A172 (cell line): ENCODE results near the gene CELF2. TPM values are rescaled to one million over a fixed set of nuclear protein-coding genes. Genes with fewer than 3 reads are reported as not detected.

Source experiments
- DNase-seq: peaks from one replicate; pipeline ENCODE4 v3.0.0-alpha.2; 2015; ENCODE audit warnings: low spot score
- total RNA-seq: library from RNA; depleted of rRNA; stranded (reverse); fragments of >200 nt; shearing (Covaris generic); gene quantifications from 2 replicates; pipeline ENCODE4 v1.2.3, GENCODE V29; 2014

Gene CELF2
- total RNA-seq, 1 experiment from 2014 or later, result 0.10 TPM

DNA sequence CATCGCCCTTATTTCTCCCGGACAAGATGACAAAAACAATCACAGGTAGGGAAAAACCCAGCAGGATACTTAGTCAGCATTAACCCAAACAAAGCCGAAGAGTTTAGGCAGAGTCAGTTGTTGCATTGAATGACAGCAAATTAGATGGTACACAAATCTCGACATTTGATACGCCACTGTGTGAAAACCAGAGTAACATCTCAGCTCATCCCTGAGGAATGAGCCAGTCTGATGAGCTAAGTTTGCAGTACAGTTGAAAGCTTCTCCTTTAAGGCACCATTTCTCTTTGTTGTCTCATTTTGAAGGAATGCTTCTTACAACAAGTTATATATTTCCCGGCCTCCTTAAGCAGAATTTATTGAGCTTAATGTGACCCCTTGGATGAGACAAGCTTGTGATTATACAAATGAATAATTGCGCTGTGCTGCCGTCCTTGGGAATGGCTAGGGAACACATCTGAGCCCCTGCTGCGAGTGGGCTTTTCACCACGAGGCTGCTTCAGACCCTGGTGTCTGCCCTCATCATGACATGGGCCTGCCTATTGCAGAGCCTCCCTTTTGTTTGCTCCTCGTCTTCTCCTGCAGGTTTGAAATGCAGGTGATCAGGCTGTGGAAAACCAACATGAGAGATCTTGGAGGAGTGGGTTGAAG is 137.3 kb downstream of the CELF2 start:
- DNase-seq, result no peak

DNA sequence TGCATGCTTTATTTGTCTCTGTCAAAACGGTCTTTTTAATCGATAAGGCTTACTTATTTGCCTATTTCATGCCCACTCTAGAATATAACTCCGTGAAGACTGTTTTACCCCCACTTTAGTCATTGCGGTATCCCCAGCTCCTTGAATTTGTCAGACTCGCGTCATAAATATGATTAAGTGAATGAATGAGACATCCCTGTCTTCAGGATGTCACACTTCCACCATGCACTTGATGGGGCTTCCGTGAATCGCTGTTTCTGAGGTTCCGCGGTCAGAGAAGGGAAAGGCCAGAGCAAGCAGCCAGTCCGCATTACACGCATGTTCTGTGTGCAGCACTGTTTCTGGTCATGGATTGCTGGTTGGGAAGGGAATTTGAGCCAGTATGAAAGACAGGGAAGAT is 138.8 kb downstream of the CELF2 start:
- no peak for DNase-seq

DNA sequence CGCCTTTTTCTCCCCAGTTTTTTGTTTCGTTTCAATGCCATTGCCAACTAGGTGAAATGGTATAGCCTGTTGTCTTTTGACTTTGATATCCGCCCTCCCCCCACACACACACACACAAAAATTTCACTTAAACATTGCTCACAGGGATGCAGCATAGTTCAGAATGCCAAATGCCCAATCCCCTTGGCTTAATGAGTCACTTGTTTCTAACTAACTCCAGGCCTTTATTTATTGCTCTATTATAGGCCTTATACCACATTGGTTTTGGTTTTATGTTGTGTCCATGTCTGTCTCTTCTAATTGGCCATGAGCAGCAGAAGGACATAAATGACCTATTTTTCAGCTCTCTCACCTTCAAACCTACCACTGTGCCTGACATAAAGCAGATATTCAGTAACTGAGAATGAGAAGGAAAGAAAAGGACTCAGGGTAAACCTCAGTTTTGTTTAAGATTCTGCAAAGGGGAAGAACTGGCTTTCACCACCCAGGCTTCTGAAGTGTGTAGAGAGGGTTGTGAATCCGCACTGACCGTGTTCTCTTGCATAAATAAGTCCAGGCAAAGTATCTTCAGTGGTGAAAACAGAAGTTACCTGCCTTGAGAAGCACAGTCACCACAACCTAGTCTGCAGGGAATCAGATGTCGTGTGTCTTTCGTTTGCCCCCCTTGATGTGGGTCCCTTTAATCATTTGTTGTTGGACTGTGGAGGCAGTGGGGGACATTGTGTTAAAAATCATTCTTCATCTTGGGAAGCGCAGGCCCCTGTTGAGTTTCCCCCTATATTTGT is 139.8 kb downstream of the CELF2 start:
- DNase-seq, result no peak

DNA sequence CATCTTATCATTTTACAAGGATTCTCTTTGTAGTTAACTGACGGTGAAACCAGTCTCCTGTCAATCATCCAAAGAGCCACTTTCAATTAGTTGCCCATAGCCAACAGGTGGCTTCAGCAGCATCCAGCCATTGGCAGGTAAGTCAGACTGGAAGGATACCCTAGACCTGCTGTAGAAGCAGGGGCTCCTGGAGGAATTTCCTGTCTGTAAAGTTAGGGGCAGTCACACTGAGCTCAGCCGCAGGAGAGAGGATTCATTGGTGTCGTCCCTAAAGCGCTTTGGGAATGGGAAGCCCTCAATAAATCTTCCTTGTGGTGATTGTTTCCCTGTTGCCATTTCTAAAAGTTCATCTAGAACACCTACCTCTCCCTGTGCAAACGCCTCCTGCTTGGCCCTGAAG is 140.4 kb downstream of the CELF2 start:
- DNase-seq, result no peak

DNA sequence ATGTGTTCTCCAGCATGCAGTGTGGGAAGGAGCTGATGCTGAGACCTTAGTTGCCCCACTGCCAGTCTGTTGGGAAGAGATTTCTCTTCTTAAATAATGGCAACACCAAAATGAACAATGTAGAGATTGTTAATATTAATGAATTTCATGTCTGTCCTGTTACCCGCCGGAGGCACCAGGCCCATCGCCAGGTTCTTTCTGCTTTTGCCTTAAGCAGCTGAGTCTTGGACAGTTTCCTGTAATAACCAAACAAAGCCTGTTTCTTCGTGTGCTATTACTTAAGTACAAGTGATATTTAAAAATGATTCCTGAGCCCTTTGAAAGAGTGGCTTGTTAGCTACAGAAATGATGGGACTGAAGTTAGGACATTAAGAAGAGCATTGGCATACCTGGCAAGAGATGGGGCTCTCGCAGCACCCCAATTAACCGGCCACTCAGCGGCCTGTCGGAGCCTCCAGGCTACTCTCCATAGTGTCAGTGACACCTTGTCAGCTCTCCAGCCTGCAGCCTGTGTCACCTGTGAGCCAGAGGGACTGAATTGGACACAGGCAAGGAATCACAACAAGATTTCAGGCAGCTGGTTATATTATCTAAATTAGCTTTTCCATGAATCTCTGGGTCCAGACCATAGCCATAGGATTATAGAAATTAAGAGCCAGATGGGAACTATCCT is 142.0 kb downstream of the CELF2 start:
- no peak for DNase-seq

DNA sequence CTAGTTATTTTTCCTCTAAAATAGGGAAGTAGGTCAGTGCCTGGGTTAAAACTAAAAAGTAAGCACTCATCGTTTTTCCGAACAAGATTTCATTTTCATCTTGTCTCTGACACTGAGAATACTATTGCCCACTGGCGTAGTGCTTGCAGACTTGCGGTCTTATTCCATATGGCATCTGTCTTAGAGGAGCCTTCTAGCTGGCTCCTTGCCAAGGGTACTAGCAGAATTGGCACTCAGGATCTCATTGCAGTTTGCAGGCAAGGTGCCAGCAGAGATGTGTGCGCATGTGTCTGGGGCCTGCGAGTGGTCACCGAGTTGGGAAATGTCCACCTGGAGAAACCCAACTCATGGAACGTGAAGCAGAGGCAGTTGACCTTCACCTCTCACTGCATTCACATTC is 143.4 kb downstream of the CELF2 start:
- no peak for DNase-seq

DNA sequence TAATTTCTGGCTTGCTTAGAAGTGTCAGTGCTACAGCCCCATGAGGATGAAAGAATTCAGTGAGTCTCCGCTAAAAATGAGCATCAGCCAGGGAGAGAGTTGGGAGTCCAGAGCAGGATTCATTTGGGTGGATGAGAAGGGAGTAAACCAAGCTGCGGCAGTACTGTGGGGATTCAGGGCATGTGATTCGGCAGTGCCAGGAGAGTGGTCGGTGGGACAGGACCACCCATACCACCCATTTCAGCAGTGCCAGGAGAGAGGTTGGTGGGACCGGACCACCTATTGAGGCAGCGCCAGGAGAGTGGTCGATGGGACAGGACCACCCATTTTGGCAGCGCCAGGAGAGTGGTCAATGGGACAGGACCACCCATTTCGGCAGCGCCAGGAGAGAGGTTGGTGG is 144.2 kb downstream of the CELF2 start:
- DNase-seq, result no peak

DNA sequence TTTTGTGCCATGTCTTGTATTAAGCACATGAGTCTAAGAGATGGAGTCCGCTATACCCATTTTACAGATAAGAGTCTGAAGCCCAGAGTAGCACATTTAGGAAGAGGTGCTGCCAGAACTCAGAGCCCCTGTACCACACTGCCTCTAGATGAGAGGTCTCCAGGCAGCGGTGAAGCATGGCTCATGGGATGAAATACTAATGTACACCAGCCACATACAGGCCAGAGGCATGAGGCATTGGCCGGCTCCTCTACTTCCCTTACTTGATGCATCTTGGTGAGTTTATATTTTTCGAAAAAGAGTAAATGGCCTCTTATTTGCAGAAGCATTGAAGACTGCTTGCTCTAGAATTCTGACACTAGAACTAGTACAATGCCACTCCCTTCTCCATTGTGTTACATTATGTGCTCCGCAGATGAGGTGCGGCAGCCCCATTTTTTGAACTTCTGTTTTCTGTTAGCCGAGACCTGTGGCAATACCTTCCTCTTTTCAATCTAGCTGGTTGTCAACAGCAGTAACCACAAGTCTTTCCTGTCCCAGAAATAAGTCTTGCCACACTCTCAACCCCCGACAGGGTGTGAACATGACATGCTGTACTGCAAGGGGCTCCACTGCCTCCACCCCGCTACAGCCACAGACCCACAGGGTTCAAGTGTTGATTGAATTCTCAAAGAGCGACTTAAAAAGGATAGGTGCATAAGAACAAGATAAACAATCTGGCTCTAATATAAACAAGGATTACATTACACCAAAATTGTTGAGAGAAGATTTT is 145.3 kb downstream of the CELF2 start:
- DNase-seq, result no peak

DNA sequence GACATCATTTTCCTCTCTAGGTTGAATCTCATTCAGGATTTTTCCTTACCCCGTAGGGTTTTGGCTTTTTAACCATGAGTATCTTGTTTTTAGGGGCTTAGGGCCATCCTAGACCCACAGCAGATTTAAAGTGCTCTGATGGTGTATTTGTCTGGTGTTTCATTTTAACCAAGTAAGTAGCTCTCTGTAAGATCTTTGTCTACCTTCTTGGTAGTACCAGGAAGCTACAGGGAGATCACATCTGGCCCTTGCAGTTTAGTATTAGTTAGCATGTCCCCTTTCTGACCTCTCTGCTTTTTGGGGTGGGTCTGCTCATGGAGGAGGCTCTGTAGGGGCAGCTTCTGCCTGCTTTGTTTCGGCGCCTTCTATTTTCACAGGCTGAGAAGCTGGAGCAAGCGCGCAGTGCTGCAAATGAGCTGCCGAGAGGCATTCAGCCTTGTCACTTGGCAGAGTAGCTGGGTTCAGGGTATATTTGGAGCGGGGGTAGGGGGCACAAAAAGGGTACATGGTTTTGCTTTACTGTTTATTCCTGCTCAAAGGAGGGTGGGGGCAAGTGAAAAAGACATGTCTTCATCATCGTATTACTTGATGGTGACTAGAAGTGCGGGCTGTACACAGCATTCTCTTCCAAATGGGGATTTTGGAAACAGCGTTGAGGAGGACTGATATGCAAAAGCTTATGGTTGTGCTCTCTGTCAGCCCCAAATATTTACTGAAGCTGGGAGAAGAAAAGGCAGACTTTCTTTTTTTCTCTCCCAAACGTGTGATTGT is 146.3 kb downstream of the CELF2 start:
- DNase-seq, result no peak

DNA sequence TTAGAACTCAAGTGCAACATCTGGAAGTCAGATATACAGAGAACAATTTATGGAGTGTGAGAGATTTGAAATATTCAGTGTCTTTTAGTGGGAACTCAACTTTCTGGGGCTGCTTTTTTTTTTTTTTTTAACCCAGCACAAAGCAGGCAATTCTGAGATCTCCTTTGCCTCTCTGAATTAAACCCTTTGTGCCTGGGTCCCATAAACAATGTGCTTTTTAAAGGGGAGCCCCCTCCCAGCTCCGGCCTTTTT is 146.8 kb downstream of the CELF2 start:
- no peak for DNase-seq

DNA sequence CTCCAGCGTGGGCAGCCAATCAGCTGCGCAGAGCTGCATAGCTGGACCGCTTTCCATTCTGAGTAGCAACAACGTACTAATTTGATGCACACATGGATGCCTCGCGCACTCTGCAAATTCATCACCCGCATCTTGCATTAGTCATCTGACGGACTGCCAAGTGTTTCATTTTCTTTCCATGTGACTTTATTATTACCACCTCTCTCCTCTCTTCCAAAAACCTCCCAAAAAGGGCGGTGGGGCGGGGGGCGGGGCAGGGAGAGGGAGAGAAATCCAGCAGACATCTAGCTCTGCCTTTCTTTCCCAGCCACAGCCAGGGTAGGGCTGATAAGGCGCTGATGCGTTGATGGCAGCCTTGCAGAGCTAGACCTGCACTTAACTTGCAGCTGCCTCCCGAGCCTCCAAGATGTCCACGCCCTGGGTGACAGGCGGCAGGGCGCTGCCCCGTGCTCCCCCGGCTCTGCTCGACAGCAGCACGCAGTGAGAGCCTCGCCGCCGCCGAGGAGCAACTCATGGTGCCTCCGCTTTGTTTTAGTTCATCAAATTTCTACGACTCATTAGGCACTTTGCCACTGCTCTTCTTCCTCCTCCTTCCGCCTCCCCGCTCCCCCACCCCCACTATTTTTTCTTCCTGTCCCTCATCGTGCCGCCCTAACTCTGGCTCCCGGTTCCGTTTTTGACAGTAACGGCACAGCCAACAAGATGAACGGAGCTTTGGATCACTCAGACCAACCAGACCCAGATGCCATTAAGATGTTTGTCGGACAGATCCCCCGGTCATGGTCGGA is 147.3 kb downstream of the CELF2 start:
- peak; percentile 53 for DNase-seq

DNA sequence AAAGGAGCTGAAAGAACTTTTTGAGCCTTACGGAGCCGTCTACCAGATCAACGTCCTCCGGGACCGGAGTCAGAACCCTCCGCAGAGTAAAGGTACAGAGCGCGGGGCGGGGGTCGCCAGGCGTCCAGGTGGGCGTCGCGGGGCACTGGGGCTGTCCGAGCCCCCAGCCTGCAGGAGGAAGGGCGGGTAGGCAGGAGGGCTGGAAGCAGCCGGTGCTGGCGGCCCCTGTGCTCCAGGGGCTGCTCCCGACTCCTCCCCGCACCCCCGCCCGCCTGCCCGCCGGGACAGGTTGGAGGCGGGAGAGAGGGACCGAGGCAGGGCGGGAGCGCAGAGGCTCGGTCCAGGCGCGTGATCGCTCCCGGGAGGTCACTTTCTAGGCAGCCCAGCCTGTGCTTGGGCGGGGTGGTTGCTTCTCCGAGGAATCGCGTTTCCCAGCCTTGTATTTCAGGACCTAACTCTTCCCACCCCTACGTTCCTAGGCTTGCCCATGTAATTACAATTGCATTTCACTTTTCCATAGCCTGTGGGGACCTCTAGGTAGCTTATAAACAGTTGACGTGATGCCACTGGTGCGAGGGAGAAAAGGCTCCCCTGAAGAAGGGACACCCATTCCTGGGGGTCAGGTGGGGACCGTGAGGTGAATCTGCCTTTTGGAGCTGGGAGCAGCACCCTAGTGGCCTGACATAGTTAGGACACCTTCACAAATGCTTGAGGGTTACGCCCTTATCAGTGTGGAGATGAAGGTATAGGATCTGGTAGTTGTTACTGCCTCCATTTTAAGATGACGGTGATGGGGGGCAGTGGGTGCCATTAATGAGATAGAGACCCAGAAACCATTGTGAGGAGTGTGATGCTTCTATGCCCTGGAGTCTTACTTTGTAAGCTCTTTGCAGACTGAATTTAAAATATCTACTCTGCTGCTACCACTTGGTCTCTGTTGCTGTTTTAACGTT is 148.2 kb downstream of the CELF2 start:
- no peak for DNase-seq

DNA sequence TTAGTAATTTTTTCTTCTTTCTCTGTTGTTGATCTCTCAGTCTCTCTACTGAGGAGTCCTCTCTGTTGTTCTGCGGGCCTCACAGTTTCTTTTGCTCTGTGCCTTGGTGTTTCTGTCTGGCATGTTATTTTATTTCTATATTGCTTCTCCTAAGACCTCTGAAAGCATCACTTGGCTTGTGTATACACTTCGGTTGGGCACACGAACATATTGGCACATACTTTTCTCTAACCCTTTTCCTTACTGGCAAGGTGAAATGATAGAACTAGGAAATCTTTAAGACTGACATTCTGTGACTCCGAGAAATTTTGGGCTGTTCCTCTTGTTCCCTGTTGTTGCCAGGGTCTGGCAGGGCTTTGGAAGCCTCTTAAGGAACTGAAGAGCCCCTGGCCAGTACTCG is 148.9 kb downstream of the CELF2 start:
- DNase-seq, result no peak

DNA sequence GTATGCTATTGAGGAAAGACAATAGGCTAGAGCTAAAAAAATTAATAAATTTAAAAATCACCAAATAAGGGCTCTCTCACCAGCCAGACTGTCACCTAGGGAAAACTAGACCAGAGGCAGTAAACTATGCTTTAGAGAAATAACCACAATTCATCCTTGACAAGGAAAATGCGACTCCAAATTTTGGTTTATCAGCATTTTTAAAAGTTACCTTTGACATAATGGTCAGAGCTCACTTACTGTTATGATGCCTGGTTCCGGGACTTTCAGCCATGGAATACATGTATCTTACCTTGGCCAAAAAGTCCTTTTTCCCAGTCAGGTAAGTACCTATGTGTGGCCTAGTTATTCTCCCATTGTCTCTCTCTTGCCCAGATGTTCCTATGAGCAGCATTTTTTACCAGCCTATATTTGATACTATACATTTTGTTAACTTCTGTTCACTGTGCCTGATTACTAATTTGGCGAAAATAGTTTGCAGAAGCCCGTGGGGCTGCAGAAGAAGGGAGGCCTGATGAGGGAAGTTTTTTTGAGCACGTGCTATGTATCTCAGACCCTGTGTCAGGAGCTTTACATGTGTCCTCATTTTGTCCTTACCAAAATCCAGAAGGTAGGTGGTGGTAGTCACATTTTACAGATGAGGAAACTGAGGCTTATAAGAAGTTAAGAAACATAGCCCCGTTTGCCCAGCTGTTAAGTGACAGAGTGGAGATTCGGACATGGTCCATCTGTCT is 149.7 kb downstream of the CELF2 start:
- DNase-seq, result no peak

DNA sequence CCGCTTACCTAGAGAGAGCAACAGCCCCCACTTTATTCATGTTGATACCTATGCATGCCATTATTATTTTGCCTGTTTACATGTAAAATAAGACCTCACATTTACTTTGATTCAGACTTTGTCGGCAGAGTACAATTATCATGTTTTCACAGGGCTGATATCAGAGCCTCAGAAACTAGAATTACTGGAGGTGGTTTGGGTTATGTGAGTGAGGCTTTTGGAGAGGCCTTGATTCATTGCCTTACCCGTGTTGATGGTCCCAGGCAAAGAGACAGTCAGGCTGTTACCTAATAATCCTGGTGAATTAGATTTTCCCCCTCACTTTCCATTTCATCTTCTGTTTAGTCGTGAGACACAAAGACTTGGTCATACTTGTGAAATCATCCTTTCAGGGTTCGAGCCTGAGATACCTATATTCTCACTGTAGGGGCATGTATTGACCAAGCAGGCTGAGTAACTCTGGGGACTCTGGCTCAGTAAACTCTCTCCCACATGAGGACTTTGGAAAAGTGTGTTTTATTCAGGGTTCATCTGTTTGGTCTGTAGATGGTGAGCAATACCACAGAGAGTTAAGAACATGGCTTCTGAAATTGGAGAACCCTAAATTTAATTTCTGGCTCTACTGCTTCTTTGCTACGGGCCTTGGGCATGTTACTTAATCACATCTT is 150.9 kb downstream of the CELF2 start:
- DNase-seq, result no peak

DNA sequence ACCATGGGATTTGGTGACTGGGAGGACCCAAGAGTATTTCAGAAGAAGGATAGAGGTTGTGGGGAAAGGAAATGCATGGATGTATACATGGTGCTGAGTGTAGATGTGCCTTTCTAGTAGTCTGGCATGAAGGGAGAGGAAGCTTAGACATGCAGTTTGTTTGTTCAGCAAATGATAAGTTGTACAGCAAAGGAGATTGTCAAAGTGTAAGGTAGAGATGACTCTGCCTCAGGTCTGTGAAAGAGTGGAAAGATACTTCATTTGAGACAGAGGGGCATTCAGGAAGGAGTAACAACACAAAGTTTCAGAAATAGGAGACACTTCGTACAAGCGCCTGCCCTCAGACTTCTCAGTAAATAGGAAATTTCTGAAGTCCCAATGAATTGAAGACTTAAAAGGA is 152.3 kb downstream of the CELF2 start:
- DNase-seq, result no peak

DNA sequence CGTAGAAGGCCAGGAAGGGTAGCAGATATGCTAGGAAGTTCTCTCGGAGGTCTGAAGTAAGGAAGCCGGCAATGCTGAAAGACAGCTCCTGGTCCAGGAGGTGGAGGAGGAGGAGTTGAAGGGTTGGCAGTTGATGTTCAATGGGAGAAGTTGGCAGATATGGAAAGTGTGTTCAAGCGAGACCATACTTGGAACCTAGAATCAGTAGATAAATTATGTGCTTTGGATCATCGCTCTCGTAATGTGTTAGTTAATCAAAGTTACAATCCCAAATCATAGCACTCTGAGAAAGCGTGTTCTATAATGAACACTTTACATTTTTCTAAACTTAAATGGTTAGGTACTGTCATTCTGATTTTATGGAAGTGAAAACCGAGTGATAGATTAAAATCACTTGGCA is 152.9 kb downstream of the CELF2 start:
- no peak for DNase-seq

DNA sequence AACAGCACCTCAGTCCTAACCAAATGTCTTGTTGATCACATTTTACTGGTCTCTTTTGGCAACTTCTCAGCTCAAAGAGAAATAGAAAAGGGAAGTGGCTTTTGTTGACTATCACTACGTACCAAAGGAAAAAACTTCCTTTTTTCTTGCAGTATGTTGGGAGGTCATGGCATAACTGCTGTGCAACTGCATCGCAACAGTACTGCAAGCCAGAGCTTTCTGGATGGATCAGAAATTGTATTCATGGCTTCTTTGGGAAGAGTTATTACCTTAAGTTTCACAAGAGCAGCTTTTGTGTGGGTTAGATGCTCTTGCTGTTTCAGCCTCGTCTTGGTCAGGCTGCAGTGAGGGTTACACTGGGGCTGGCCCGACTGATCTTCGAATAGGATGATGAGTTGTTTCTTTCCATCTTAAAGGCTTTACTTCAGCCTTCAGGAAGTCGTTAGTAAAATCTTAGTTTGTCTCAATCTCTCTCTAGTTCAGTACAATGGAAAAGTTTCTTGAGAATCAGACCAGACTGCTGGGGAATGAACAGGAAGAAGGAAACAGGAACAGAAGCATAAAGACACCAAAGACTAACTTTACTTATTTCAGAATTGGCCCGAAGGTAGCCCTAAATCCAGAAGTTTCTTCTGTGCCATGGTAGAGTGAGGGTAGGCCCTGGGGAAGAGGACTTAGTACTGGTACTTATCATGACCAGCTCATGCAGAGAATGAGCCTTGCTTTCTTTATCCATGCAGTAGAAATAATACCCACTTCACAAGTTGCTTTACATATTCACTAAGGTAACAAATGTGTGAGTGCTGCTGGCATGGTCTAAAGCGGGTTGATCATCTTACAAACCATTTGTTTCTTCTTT is 153.6 kb downstream of the CELF2 start:
- no peak for DNase-seq
